GM18498 (cell line): Measurements from ENCODE around the gene BCL2L2.
"Not testable (repeated sequence)": the region's sequence is repeated elsewhere in the genome, so short reads cannot be mapped to it uniquely, and the experiment has no call there.

Experiments
- ATAC-seq: cut with Tn5 transposase; IDR thresholded peaks from one replicate; pipeline ENCODE4 v1.9.1; 2021; ENCODE audit warnings: mild to moderate bottlenecking, moderate library complexity; ENCODE audit not compliant: unreplicated experiment

Gene BCL2L2

DNA sequence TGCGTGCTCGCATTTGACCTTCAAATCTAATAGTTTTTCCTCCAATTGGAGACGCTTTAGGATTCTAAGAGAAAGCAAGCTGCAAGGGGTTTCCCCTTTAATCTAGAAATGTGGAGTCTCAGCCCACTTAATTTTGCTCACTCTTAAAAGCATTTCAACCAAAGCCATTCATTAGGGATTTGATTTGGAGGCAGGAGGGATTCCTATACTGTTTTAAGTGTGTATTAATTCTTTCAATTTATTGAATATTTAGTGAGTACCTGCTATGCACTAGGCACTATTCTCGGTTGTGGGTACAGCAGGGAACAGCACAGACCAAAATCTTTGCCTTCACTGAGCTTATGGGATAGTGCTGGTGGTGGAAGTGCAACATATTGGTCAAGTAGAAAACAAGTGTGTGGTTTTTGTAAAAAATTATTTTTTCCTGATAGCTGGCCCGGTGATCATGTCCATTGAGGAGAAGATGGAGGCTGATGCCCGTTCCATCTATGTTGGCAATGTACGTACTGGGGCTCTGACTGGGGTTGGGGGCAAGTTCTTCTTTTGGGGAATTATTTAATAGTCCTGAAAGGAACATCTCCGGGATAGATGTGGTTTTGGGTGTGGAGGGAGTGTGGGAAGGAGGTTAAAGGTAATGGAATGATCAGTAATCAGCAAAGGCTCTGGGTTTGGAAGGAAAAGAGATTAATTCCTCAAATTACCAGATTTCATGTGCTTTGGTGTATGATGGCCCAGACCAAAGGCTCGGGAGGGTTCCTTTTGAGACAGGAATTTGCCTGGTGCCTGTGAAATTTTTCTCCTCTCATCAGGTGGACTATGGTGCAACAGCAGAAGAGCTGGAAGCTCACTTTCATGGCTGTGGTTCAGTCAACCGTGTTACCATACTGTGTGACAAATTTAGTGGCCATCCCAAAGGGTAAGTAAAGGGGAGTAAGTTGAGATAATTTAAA is 16.2 kb downstream of the BCL2L2 start:
- no peak for ATAC-seq

DNA sequence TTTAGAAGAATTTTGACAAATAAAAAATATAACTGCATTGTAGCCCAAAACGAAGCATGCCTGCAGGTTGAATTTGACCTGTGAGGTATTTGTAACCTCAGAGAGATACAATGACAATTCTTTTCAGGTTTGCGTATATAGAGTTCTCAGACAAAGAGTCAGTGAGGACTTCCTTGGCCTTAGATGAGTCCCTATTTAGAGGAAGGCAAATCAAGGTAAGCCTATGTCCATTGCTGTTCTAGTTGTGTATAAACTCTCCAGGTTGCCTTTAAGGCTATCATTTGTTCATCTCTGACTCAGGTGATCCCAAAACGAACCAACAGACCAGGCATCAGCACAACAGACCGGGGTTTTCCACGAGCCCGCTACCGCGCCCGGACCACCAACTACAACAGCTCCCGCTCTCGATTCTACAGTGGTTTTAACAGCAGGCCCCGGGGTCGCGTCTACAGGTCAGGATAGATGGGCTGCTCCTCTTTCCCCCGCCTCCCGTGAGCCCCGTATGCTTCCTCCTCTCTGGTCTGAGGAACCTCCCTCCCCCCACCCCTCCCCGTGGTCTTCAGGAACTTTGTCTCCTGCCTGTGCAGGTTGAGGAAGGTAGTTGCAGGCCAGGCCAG is 17.3 kb downstream of the BCL2L2 start:
- ATAC-seq, result no peak

DNA sequence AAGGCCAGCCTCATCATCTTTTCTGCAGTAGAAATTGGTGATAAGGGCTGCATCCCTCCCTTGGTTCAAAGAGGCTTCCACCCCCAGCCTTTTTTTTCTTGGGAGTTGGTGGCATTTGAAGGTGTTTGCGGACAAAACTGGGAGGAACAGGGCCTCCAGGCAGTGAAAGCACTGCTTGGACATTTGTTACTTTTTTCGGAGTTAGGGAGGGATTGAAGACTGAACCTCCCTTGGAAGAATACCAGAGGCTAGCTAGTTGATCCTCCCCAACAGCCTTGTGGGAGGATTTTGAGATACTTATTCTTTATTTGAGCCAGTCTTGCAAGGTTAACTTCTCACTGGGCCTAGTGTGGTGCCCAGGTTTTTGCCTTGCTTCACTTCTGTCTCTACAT is 17.8 kb downstream of the BCL2L2 start:
- ATAC-seq, result no peak

DNA sequence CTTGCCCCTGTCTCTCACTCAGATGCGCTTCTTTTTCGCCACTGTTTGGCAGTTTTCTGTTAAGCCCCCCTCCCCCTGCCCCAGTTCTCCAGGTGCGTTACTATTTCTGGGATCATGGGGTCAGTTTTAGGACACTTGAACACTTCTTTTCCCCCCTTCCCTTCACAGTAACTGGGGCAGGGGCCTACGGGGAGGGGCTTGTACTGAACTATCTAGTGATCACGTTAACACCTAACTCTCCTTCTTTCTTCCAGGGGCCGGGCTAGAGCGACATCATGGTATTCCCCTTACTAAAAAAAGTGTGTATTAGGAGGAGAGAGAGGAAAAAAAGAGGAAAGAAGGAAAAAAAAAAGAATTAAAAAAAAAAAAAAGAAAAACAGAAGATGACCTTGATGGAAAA is 18.4 kb downstream of the BCL2L2 start:
- ATAC-seq, result no peak

DNA sequence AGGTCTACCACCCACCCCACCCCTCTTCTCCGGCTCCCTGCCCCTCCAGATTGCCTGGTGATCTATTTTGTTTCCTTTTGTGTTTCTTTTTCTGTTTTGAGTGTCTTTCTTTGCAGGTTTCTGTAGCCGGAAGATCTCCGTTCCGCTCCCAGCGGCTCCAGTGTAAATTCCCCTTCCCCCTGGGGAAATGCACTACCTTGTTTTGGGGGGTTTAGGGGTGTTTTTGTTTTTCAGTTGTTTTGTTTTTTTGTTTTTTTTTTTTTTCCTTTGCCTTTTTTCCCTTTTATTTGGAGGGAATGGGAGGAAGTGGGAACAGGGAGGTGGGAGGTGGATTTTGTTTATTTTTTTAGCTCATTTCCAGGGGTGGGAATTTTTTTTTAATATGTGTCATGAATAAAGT is 19.1 kb downstream of the BCL2L2 start:
- ATAC-seq, result not testable (repeated sequence)

DNA sequence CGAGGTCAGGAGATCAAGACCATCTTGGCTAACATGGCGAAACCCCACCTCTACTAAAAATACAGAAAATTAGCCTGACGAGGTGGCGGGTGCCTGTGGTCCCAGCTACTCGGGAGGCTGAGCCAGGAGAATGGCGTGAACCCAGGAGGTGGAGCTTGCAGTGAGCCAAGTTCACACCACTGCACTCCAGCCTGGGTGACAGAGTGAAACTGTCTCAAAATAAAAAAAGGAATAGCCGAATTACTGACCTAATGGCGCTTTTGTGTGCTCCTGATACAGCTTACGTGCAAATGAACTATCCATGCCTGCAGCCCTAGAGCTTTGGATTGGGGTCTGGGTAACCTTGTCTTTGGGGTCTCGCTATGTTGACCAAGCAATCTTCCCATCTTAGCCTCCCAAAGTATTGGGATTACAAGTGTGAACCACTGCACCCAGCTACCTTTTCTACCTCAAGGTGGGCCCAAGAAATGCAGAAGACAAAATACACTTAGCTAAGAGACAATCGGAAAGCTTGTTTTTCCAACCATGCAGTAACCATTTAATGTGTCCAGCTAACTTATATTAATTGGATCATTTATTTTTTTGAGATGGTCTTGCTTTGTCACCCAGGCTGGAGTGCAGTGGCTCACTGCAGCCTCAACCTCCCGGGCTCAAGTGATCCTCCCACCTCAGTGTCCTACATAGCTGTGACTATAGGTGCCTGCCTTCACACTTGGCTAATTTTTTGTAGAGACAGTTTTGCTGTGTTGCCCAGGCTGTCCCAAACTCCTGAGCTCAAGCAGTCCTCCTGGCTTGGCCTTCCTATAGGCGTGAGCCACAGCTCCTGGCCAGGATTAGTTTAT is 20.1 kb downstream of the BCL2L2 start:
- no peak for ATAC-seq

DNA sequence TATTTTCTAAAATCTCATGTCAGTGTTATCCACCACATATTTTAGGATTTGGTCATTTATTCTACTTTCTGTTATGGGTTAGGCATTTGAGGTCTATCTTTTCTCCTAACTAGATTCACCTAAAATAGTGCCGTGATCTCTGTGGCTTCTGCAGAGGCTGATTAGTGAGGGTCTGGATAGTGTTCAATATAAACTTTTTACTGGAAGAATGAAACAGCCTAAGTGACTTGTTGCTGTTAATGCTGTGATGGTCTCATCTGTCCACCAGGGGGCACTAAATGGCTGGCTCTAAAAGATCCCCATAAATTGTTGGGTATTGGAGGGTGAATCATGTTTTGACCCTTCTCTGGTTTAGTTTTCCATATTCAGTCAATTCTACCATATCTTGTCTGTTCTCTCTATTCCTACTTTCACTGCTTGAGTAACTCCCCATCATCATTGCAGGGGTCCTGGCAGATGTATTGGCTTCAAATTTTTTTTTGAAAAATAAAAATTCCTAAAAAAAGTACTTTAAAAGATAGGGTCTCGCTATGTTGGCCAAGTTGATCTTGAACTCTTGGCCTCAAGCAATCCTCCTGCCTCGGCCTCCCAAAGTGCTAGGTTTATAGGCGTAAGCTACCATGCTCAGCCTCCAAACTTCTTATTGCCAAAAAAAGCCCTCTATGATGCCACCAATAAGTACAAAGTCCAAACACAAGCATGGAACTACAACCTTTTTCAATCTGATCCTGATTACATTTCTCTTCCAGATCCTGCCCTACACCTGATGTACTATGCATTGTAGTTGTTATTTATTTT is 21.5 kb downstream of the BCL2L2 start:
- no peak for ATAC-seq

DNA sequence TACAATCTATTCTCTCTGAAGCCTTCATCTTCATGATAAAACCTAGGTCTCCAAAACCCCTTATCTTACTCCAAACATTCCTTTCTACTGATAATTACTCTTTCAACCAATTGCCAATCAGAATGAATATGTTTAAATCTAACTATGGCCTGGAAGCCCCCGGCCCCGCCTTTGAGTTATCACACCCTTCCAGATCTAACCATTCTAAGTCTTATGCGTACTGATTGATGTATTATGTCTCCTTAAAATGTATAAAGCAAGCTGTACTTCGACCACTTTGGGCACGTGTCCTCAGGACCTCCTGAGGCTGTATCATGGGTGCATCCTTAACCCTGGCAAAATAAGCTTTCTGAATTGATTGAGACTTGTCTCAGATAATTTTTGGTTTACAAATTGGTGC is 29.0 kb downstream of the BCL2L2 start:
- ATAC-seq, result no peak

DNA sequence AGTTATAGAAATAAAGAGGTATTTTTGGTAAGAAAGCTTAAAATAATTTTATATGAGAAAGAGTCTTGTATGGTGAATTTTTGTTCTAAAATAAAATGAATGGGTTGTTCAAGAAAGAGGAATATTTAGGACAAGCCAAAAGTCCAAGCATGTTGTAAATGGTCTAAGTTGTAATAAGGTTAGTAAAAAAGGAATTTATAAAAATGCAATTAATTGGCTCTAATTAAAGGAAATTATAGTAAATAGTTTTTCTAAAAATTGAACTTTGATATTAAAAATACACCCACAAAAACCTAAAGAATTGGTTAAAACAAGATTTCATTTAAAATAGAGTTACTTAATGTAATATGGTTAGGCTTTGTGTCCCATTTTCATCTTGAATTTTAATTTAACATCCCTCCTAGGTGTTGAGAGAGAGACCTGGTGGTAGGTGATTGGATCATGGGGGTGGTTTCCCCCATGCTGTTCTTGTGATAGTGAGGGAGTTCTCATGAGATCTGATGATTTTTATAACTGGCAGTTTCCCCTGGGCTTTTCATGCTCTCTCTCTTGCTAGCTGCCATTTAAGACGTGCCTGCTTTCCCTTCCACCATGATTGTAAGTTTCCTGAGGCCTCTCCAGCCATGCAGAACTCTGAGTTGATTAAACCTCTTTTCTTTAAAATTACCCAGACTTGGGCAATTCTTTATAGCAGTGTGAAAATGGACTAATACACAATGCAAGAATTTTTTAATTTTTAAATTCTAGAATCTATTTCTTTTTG is 33.1 kb downstream of the BCL2L2 start:
- no peak for ATAC-seq

DNA sequence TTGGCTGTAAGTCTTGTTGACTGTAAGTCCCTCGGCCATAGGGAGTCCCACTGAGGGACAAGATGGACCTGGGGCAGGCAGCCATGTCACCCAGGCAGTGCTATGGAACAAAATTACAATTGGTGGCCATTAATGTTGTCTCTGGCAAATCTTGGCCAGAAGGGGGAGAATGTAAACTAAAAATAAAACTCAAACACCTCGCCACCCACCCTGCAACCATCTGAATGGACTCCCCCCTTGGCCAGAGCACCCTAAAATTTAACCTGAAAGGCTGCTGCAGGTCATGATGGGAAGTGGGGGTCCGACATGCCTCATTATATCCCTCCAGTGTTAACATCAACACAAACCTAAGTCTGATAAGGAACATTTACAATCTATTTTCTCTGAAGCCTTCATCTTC is 37.8 kb downstream of the BCL2L2 start:
- ATAC-seq, result no peak

DNA sequence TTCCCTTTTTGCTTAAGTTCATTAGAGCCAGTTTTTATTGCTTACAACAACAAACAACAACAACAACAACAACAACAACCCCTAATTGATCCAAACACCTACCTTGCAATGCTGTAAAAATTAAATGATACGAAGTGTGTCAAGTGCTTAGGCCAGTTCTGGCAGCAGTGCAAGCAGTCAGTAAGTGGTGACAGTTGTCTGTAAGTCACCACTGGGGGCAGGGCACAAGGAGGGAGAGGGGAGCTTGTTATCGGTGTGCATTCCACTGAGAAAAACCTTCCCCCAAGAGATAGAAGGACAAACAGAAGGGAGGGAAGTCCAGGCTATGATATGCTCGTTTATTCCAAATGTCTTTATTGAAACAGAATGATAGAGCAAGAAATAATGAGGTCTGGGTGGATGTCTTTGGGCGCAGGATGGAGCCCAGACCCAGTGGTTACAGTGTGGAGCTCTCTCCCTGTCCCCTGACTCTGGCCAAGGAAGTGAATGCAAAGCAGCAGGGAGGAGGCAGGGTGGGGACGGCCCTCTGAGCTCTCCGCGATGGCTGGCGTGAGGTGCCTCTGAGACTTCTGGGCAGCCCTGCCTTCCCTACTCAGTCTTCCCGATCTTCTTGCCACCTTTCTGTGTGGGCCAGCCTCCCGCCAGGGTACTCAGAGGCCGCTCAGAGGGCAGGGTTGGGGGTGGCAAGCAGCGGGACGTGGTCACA is 39.5 kb downstream of the BCL2L2 start:
- no peak for ATAC-seq

DNA sequence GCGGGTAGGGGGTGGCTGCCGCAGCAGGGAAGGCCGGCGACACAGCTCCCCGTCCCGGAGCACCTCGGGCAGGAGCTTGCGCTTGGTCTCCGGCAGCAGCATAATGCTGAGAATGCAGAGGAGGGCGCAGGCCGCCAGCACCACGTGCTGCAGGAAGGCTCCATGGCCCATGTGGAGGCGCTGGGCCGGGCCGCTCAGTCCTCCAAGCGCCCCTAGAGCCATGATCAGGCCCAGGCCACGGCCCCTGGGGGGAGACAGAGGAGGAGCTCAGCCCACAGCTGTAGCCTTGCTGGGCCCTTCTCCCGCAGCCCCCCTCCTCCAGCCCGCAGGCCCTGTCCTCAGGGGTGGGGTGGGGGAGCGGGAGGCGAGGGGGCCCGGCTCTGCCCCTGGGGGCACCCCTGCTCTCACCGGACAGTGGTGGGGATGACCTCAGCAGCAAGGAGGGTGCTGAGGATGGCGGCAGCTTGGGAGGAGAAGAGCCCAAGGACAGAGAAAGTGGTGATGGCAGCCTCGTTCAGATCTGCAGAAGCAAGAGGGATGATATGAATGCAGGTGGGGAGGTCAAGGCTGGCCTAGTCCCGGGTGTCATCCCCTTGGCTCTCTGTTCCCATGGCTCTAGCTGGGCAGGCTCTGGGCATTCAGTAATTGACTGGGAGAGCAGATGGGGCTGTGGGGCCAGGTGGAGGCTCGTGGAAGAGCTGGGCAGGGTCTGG is 40.2 kb downstream of the BCL2L2 start:
- ATAC-seq, result no peak

DNA sequence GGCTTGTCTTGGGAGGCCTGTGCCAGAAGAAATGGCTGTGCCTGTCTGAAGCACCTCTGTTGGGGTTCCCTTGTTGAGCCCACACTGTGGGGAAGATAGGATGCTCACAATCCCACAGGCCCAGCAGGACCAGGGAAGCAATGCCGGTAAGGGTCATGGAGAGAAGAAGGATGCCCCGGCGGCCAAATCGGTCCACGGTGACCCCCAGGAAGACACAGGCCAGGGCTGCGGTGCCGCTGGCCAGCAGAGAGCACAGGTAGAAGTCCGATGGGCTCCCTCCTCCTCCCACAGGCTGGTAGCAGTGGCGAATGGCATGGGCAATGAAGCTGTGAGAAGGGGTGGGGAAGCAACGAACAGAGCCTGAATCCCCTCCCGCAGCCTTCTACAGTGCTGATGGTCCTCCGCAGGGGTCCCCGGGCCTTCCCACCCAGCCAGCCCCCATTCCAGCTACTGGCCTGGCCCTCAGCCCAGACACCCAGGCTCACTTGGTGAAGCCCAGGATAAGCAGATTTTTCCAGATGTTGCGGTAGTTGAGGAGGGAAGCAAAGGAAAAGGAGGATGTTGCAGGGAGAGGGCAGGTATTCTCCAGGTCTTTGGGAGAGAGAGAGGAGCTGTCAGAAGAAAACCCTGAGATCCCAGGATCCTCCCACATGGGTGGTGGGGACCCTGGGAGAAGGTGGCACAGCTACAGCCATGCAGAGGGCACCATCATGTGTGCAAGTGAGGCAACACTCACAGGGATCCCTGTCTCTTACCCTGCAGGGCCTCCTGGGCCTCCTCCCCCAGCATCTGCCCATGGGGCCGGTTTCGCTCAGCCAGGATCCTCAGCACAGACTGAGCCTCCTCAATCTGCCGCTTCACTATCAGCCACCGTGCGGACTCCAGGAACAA is 41.0 kb downstream of the BCL2L2 start:
- ATAC-seq, result no peak

DNA sequence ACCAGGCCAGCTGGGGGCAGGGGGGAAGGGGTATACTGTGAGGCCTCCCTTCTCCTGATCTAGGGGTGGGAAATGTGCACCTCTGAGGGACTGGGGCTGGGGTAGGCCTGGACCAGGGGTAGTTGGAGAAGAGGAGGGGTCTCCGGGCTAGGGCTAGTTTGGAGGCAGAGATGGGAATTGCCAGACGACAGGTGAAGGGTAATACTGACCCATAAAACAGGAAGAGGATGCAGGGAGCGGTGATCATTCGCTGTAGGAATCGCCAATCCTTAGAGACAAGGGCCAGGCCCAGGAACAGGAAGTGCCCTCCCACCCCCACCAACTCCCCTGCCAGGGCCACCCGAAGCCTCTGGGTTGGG is 41.6 kb downstream of the BCL2L2 start:
- no peak for ATAC-seq

DNA sequence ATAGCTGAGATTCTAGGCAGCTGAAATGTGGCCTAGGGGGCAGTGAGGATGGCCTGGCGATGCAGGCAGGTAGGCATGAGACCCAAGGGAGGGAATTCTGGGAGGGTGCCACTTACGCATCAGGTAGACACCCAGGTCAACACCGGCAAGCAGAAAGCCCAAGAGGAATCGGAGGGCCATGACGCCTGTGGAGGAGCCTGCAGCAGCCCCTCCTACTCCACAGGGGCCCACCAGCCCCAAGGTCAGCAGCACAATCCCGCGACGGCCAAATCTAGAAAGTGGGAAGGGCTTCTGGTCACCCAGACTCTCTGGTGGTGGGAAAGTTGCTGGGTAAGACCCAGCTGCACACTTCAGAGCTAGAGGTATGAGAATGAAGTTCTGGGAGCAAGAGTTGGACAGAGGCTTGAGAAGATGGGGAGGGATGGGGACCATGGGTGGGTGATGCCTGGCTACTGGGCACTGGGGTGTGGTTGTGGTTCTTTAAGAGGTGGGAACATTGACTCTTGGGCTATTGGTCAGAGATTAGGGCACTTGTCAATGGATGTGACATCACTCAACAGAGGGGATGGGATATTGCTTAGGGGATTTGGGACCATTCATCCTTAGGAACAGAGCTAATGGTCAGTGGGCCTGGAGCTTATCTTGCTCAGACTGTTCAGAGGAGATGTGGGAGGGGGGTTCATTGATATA is 42.7 kb downstream of the BCL2L2 start:
- no peak for ATAC-seq

DNA sequence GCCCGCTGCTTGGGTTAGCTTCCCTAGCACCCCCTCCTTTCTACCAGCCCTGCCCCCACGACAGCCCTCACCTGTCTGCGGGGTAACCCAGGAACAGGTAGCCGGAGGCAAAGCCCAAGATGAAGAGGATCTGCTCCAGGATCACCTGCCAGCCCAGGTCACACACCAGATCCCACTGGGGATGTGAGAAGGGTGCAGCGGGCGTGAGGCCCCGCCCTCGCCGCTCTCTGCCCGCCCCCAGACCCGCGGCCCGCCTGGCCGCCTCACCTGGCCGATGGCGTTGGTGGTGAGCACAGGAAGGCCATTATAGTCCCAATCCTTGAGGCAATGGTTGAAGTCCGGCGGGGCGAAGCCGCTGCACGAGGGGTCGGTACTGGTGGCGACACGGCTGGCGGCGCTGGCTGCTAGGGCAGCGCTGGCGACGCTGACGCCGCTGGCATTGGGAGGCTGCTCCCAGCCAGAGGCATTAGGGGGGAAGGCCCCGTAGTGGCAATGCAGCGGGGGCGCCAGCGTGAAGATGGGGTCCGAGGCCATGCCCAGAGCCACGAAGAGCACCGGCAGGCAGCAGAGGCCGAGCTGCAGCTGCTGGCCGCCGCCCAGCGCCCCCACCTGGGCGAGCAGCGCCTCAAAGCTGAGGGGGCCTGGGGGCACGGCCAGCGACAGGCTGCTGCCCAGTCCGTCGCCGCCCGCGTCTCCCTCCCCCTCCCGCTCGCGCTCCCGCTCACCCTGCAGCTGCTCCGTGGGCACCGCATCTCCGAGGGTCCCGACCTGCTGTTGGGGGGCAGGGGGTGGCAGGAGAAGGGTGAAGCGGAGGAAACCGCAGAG is 45.3 kb downstream of the BCL2L2 start:
- no peak for ATAC-seq
